ENCODE data around the gene CFAP46. TPM values are rescaled to one million over a fixed set of nuclear protein-coding genes. Genes with fewer than 3 reads are reported as not detected.

CFAP46 gene
- total and polyA plus RNA-seq, 2 of the 8 experiments (the other 6 are each of a cell fraction or from before 2014, with no cell fraction given), result 2.6 to 4.8 TPM

- TF ChIP-seq, protein P1, sequence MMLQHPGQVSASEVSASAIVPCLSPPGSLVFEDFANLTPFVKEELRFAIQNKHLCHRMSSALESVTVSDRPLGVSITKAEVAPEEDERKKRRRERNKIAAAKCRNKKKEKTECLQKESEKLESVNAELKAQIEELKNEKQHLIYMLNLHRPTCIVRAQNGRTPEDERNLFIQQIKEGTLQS (IDR thresholded peaks at IDR 0.05; ENCODE audit: insufficient read depth, low read depth, low read length), result no peak
- TF ChIP-seq, protein P2, sequence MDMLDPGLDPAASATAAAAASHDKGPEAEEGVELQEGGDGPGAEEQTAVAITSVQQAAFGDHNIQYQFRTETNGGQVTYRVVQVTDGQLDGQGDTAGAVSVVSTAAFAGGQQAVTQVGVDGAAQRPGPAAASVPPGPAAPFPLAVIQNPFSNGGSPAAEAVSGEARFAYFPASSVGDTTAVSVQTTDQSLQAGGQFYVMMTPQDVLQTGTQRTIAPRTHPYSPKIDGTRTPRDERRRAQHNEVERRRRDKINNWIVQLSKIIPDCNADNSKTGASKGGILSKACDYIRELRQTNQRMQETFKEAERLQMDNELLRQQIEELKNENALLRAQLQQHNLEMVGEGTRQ (IDR thresholded peaks at IDR 0.05; ENCODE audit: low read length), result no peak
- TF ChIP-seq KDM1A (IDR thresholded peaks at IDR 0.05; ENCODE audit: borderline replicate concordance, low read length) (no peak), SAP30 (IDR thresholded peaks at IDR 0.05; ENCODE audit: insufficient read depth, insufficient replicate concordance, low read length) (no peak), RXRA (IDR thresholded peaks at IDR 0.05; ENCODE audit: insufficient read depth, low read depth, low read length) (no peak), POU5F1 (IDR thresholded peaks at IDR 0.05; ENCODE audit: low read depth, low read length) (no peak)
These were observed 33.7 kb upstream of the CFAP46 start (continued) for GRCh38 chr10:132975831-132976682.
